Uterus (tissue), 2 donors: ENCODE results near the gene COL23A1.
"Not testable (repeated sequence)": the region's sequence is repeated elsewhere in the genome, so short reads cannot be mapped to it uniquely, and the experiment has no call there.

Experiments
- POLR2A ChIP-seq, 2 donors: fragments of 450-650 bp; IDR thresholded peaks; one replicate each; pipeline ENCODE4 v1.6.1; 2016; ENCODE audit warnings: antibody characterized with exemption in 2 of 2, mild to moderate bottlenecking in 1 of 2, moderate library complexity in 1 of 2
- TF ChIP-seq, protein P1 (sequence below), 4 experiments: fragments of 200-600 bp in 2 of 4; fragments of 450-650 bp in 2 of 4; sonication (generic) in 2 of 4; IDR thresholded peaks; one replicate each; pipeline ENCODE4 v1.5.1; 2016 to 2019; ENCODE audit warnings: antibody characterized with exemption in 4 of 4, mild to moderate bottlenecking in 2 of 4, moderate library complexity in 1 of 4

DNA sequence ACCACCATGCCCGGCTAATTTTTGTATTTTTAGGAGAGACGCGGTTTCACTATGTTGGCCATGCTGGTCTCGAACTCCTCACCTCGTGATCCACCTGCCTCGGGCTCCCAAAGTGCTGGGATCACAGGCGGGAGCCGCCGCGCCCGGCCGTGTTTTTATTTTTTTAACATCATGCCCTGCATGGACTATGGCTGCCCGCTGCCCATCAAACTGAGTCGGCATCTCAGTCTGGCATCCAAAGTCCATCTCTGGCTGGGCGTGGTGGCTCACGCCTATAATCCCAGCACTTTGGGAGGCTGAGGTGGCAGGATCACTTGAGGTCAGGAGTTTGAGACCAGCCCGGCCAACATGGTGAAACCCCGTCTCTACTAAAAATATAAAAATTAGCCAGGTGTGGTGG, 336.6 kb downstream of the COL23A1 start:
- TF ChIP-seq, protein P1, sequence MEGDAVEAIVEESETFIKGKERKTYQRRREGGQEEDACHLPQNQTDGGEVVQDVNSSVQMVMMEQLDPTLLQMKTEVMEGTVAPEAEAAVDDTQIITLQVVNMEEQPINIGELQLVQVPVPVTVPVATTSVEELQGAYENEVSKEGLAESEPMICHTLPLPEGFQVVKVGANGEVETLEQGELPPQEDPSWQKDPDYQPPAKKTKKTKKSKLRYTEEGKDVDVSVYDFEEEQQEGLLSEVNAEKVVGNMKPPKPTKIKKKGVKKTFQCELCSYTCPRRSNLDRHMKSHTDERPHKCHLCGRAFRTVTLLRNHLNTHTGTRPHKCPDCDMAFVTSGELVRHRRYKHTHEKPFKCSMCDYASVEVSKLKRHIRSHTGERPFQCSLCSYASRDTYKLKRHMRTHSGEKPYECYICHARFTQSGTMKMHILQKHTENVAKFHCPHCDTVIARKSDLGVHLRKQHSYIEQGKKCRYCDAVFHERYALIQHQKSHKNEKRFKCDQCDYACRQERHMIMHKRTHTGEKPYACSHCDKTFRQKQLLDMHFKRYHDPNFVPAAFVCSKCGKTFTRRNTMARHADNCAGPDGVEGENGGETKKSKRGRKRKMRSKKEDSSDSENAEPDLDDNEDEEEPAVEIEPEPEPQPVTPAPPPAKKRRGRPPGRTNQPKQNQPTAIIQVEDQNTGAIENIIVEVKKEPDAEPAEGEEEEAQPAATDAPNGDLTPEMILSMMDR (IDR thresholded peaks at IDR 0.05) = not testable (repeated sequence)
- not testable (repeated sequence) for TF ChIP-seq POLR2A (IDR thresholded peaks at IDR 0.05)
